Esophagus muscularis mucosa (tissue), 4 donors: ENCODE measurements around the gene TEAD1. TPM values are rescaled to one million over a fixed set of nuclear protein-coding genes. Genes with fewer than 3 reads are reported as not detected.

Experiments used
- DNase-seq: peaks from one replicate; pipeline ENCODE4 v3.0.0-alpha.2; 2017; ENCODE audit errors: extremely low spot score
- H3K27ac ChIP-seq, 4 donors: fragments of 200-600 bp; sonication (generic); replicated peaks in 1 of 4; 1 replicate in 3 of 4; 2 replicates in 1 of 4; pipeline ENCODE4 v1.5.1; 2016 to 2019; ENCODE audit warnings: mild to moderate bottlenecking in 1 of 4
- H3K27me3 ChIP-seq, 4 donors: fragments of 200-600 bp; sonication (generic); one replicate each; pipeline versions ENCODE4 v1.5.1 to v1.6.0; 2016 to 2019
- H3K36me3 ChIP-seq, 4 donors: fragments of 200-600 bp; sonication (generic); one replicate each; pipeline ENCODE4 v1.5.1; 2016 to 2019
- H3K4me1 ChIP-seq, 4 donors: fragments of 200-600 bp; sonication (generic); one replicate each; pipeline ENCODE4 v1.5.1; 2016 to 2019
- H3K4me3 ChIP-seq, 4 donors: fragments of 200-600 bp; sonication (generic); 1 replicate in 2 of 4; 2 replicates in 2 of 4; pipeline ENCODE4 v1.5.1; 2016 to 2019; ENCODE audit warnings: mild to moderate bottlenecking in 4 of 4, moderate library complexity in 1 of 4
- H3K9me3 ChIP-seq, 4 donors: fragments of 200-600 bp; sonication (generic); 1 replicate in 3 of 4; 2 replicates in 1 of 4; pipeline ENCODE4 v1.5.1; 2016 to 2019
- CTCF ChIP-seq, 3 experiments: fragments of 200-600 bp in 2 of 3; fragments of 450-650 bp in 1 of 3; sonication (generic) in 2 of 3; IDR thresholded peaks; one replicate each; pipeline ENCODE4 v1.5.1; 2017 to 2019; ENCODE audit warnings: antibody characterized with exemption in 3 of 3, mild to moderate bottlenecking in 2 of 3, moderate library complexity in 1 of 3
- EP300 ChIP-seq: sonication (generic); formaldehyde crosslinking; IDR thresholded peaks from one replicate; pipeline ENCODE4 v1.6.1; 2017; ENCODE audit warnings: antibody characterized with exemption
- POLR2A ChIP-seq: fragments of 450-650 bp; IDR thresholded peaks from one replicate; pipeline ENCODE4 v1.6.1; 2017; ENCODE audit warnings: antibody characterized with exemption, moderate library complexity, mild to moderate bottlenecking, low read depth
- POLR2AphosphoS5 ChIP-seq, 2 donors: sonication (generic); formaldehyde crosslinking; IDR thresholded peaks; one replicate each; pipeline ENCODE4 v1.6.1; 2017; ENCODE audit warnings: antibody characterized with exemption in 2 of 2
- WGBS: methylation state at CpG from one replicate; pipeline ENCODE4 v1.1.5; 2018; 5-methylcytosine and 5-hydroxymethylcytosine counted together
- intact Hi-C: fragments of 100-400 bp; cut with DNase I; formaldehyde crosslinking; loops from one replicate; pipeline ENCODE4 v1.15.1; 2023
- total RNA-seq, 4 donors: library from RNA; depleted of rRNA; stranded (reverse); fragments of >200 nt; gene quantifications; one replicate each; pipeline versions ENCODE4 v1.1.0 to v1.2.1, GENCODE V29; 2016

The TEAD1 gene
- total RNA-seq, 4 donors from 2014 or later, result 147 to 307 (median 232) TPM

DNA sequence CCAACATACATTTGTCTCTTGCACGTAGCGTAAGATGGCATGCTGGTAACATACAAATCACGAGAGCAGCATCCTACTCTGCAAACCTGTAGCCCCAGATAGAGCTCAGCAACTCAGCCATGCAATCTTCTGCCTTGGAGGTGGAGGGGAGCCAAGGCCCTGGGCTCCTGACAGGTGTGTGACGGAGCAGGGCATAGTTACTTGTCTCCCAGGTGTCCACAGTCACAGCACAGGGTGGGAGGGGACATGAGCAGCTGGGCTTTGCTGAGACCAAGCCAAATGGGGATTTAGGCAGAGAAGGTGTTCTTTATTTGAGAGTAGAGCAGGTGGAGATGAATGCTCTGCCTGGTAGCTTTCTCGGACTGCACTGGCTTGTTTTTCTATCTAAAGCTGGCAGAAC lies 111.7 kb downstream of the TEAD1 start:
- H3K4me3 ChIP-seq, result no peak overlapping the region
- H3K27ac ChIP-seq, result no peak overlapping the region
- H3K36me3 ChIP-seq, result no peaks in the 10 kb centered on the region
- H3K27me3 ChIP-seq, result no peaks in the 10 kb centered on the region
- WGBS, result 100% methylated on average over 5 of the region's 5 CpGs
- H3K4me1 ChIP-seq, result peaks cover 4 to 27% (median 21%) of the 10 kb centered on the region in 4 donors
- intact Hi-C loops, result no loop called here
- no peak for DNase-seq
- TF ChIP-seq CTCF (IDR thresholded peaks at IDR 0.05), result no peak
- no peaks in the 10 kb centered on the region for H3K9me3 ChIP-seq

DNA sequence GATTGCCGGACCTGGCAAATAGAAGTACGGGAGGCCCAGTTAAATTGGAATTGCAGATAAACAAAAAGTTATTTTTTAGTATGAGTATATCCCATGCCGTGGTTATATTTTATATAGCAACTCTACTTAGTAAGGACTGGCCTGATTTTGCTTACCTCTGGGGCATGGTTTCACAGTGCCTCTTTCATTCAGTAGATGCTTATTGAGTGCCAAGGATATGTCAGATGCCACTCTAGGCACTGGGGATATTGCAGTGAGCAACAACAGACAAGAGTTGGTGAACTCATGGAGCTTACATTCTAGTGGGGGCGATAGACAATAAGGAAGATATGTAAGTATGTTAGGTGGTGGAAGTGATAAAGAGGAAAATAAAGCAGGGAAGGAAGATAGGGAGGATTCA lies 112.2 kb downstream of the TEAD1 start:
- 84% methylated on average over 4 of the region's 4 CpGs for WGBS
- H3K9me3 ChIP-seq, result no peaks in the 10 kb centered on the region
- H3K27ac ChIP-seq, result no peak overlapping the region
- intact Hi-C loops, result no loop called here
- H3K4me1 ChIP-seq, result peaks cover 4 to 27% (median 21%) of the 10 kb centered on the region in 4 donors
- no peak overlapping the region for H3K4me3 ChIP-seq
- DNase-seq, result no peak
- H3K27me3 ChIP-seq, result no peaks in the 10 kb centered on the region
- TF ChIP-seq POLR2A (no peak), CTCF (IDR thresholded peaks at IDR 0.05) (no peak), EP300 (no peak), POLR2AphosphoS5 (IDR thresholded peaks at IDR 0.05) (no peak)
- no peaks in the 10 kb centered on the region for H3K36me3 ChIP-seq

GRCh38 chr11:12786891-12787290 lies 112.7 kb downstream of the TEAD1 start:
- intact Hi-C loops, result no loop called here

DNA sequence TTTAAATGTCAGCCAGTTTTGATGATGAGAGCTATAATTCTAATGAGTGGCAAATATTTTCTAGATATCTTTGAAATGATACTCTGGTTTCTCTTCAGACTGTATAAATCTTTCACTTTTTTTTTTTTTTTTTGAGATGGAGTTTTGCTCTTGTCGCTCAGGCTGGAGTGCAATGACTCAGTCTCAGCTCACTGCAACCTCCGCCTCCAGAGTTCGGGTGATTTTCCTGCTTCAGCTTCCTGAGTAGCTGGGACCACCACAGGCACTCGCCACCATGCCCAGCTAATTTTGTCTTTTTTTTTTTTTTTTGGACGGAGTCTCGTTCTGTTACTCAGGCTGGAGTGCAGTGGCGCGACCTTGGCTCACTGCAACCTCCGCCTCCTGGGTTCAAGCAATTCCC lies 113.6 kb downstream of the TEAD1 start:
- H3K36me3 ChIP-seq, result no peaks in the 10 kb centered on the region
- TF ChIP-seq POLR2A, result no peak
- no peak for TF ChIP-seq CTCF (IDR thresholded peaks at IDR 0.05)
- TF ChIP-seq EP300, result no peak
- no peak for TF ChIP-seq POLR2AphosphoS5 (IDR thresholded peaks at IDR 0.05)
- no peak overlapping the region for H3K27ac ChIP-seq
- peaks cover 4 to 34% (median 21%) of the 10 kb centered on the region in 4 donors for H3K4me1 ChIP-seq
- H3K4me3 ChIP-seq, result no peak overlapping the region
- no peaks in the 10 kb centered on the region for H3K9me3 ChIP-seq
- 83% methylated on average over 9 of the region's 9 CpGs for WGBS
- intact Hi-C loops, result no loop called here
- no peak for DNase-seq
- no peaks in the 10 kb centered on the region for H3K27me3 ChIP-seq

More at GRCh38 chr11:12786891-12787290, 112.7 kb downstream of the TEAD1 start:
- Histone ChIP-seq H3K4me1 (peaks cover 4 to 27% (median 21%) of the 10 kb centered on the region in 4 donors), H3K9me3 (no peaks in the 10 kb centered on the region), H3K4me3 (no peak overlapping the region), H3K36me3 (no peaks in the 10 kb centered on the region), H3K27me3 (no peaks in the 10 kb centered on the region), H3K27ac (no peak overlapping the region)
- TF ChIP-seq POLR2AphosphoS5 (IDR thresholded peaks at IDR 0.05) (no peak), CTCF (IDR thresholded peaks at IDR 0.05) (no peak), EP300 (no peak), POLR2A (no peak)
- no peak for DNase-seq
- 94% methylated on average over 5 of the region's 5 CpGs for WGBS

- Histone ChIP-seq H3K36me3 (no peaks in the 10 kb centered on the region), H3K27me3 (no peaks in the 10 kb centered on the region), H3K27ac (no peak overlapping the region), H3K4me3 (no peak overlapping the region), H3K4me1 (peaks cover 4 to 34% (median 20%) of the 10 kb centered on the region in 4 donors), H3K9me3 (no peaks in the 10 kb centered on the region)
- intact Hi-C loops, result no loop called here
- 82% methylated on average over 1 of the region's 1 CpG for WGBS
- no peak for DNase-seq
- no peak for TF ChIP-seq POLR2A
- TF ChIP-seq POLR2AphosphoS5 (IDR thresholded peaks at IDR 0.05), result no peak
- TF ChIP-seq EP300, result no peak
- TF ChIP-seq CTCF (IDR thresholded peaks at IDR 0.05), result no peak
Observed at GRCh38 chr11:12789054-12789453, 114.8 kb downstream of the TEAD1 start.
